Measurements from ENCODE around the gene SREBF2. TPM values are rescaled to one million over a fixed set of nuclear protein-coding genes. Genes with fewer than 3 reads are reported as not detected.
A peak's percentile ranks its signal among the peaks of the same experiment; 100 is the strongest.

The SREBF2 gene
- total and polyA plus RNA-seq, 2 donors from 2014 or later, result 49.2 to 71.4 TPM

DNA sequence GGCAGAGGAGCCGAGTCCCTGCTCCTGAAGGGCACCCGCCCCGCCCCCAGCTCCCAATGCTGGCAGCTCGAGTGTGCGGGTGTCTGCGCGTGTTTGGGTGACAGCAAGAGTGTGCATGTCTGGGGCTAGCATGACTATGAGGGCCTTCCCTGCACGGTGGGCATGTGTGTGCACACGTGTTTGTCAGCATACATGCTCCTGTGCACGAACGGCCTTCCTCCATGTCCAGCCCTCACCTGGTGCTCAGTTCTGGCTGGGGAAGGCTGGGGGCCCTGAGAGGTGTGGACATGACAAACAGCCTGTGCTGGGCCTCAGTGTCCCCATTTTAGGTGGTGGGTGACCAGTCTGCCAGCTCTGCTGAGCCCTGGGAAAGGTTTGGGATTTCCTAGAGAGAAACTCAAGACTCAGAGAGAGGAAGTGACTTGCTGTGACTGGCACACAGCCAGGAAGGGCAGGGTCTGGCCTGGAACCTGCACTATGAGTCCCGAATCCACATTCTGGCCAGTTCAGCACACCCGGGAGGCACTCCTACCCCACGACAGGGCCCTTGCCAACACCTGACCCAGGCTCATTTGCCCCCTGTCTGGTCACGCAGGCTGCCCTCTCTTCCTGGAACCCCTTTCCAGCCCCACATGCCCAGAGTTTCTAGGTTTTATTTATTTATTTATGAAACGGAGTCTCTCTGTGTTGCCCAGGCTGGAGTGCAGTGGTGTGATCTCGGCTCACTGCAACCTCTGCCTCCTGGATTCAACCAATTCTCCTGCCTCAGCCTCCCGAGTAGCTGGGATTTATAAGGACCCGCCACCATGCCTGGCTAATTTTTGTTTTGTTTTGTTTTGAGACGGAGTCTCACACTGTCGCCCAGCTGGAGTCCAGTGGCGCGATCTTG, 85.2 kb downstream of the SREBF2 start:
- H3K4me1 ChIP-seq (ENCODE audit: control insufficient read depth in 2 of 3, insufficient read depth in 2 of 3, low read depth in 1 of 3, low read length in 3 of 3), result peaks cover 0 to 8% (median 0%) of the 10 kb centered on the region in 3 donors
- FAIRE-seq, result no peak
- H3K9ac ChIP-seq (ENCODE audit: low read length in 3 of 3), result no peak overlapping the region
- H3K4me3 ChIP-seq (ENCODE audit: low read length in 3 of 3), result no peak overlapping the region
- no peaks in the 10 kb centered on the region for H3K36me3 ChIP-seq (ENCODE audit: control insufficient read depth in 2 of 3, insufficient read depth in 3 of 3, low read length in 3 of 3)
- intact Hi-C loops (cut with DNase I), result no loop called here
- DNase-seq, result peak in 4 of 5 donors; percentile 44 to 84 (median 66)
- no peak overlapping the region for H3K27ac ChIP-seq (ENCODE audit: low read depth in 2 of 2, low read length in 2 of 2)
- H3K27me3 ChIP-seq (ENCODE audit: control insufficient read depth, insufficient read depth, low read length), result peaks cover 16% of the 10 kb centered on the region
- H3K9me3 ChIP-seq (ENCODE audit: control insufficient read depth in 2 of 3, insufficient read depth in 1 of 3, low read length in 3 of 3), result no peaks in the 10 kb centered on the region
- TF ChIP-seq, protein P1, sequence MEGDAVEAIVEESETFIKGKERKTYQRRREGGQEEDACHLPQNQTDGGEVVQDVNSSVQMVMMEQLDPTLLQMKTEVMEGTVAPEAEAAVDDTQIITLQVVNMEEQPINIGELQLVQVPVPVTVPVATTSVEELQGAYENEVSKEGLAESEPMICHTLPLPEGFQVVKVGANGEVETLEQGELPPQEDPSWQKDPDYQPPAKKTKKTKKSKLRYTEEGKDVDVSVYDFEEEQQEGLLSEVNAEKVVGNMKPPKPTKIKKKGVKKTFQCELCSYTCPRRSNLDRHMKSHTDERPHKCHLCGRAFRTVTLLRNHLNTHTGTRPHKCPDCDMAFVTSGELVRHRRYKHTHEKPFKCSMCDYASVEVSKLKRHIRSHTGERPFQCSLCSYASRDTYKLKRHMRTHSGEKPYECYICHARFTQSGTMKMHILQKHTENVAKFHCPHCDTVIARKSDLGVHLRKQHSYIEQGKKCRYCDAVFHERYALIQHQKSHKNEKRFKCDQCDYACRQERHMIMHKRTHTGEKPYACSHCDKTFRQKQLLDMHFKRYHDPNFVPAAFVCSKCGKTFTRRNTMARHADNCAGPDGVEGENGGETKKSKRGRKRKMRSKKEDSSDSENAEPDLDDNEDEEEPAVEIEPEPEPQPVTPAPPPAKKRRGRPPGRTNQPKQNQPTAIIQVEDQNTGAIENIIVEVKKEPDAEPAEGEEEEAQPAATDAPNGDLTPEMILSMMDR (IDR thresholded peaks at IDR 0.05; ENCODE audit: borderline replicate concordance, extremely low read depth, insufficient read depth), result no peak

DNA sequence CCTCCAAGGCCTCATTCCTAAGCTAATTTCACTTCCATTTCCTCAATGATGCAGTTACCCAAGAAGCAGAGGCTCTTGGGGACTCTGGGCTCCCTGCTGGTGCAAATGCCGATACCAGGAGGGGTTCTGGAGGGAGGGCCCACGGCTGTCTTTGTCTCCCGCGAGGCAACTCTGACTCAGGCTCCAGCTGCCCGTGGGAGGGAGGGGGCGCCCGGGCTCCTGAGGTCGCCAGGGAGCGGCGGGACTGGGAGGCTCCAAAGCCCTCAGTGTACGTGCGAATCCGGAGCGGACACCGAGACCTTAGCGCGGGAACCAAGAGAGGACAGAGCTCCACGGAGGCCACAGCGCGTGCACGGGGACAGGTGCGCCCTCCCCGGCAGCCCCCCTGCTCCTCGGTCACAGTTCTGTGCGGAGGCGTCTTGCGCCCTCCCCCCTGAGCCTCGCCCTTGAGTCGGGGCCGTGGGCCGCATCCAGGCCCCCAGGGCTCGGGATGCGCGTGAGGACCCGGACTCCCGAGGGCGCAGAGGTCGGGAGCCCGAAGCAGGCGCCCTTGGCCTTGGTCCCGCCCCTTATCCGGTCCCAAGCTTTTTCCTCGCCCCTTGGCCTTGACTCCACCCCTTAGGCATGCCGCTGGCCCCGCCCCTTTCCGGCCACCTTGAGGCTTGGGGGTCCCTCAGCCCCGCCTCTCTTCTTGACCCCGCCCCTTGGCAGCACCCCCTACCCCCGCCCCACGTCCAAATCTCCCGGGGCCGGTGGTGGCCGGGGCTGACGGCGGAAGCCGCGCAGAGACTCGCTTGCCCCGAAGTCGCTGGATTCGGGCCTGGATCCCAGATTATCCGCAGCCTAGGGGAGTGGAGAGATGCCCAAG, 86.7 kb downstream of the SREBF2 start:
- H3K27me3 ChIP-seq (ENCODE audit: control insufficient read depth, insufficient read depth, low read length), result peaks cover 14% of the 10 kb centered on the region
- FAIRE-seq (no peak), DNase-seq (peak in 4 of 5 donors; percentile 76 to 90 (median 81))
- intact Hi-C loops (cut with DNase I), result no loop called here
- peak overlapping the region in 1 of 3 donors; percentile 39 for H3K4me3 ChIP-seq (ENCODE audit: low read length in 3 of 3)
- no peak overlapping the region for H3K27ac ChIP-seq (ENCODE audit: low read depth in 2 of 2, low read length in 2 of 2)
- TF ChIP-seq, protein P1 (IDR thresholded peaks at IDR 0.05; ENCODE audit: borderline replicate concordance, extremely low read depth, insufficient read depth), result no peak
- no peaks in the 10 kb centered on the region for H3K36me3 ChIP-seq (ENCODE audit: control insufficient read depth in 2 of 3, insufficient read depth in 3 of 3, low read length in 3 of 3)
- H3K9ac ChIP-seq (ENCODE audit: low read length in 3 of 3), result peak overlapping the region in 2 of 3 donors; percentile 26 to 48
- H3K9me3 ChIP-seq (ENCODE audit: control insufficient read depth in 2 of 3, insufficient read depth in 1 of 3, low read length in 3 of 3), result no peaks in the 10 kb centered on the region
- peaks cover 0 to 8% (median 0%) of the 10 kb centered on the region in 3 donors for H3K4me1 ChIP-seq (ENCODE audit: control insufficient read depth in 2 of 3, insufficient read depth in 2 of 3, low read depth in 1 of 3, low read length in 3 of 3)

DNA sequence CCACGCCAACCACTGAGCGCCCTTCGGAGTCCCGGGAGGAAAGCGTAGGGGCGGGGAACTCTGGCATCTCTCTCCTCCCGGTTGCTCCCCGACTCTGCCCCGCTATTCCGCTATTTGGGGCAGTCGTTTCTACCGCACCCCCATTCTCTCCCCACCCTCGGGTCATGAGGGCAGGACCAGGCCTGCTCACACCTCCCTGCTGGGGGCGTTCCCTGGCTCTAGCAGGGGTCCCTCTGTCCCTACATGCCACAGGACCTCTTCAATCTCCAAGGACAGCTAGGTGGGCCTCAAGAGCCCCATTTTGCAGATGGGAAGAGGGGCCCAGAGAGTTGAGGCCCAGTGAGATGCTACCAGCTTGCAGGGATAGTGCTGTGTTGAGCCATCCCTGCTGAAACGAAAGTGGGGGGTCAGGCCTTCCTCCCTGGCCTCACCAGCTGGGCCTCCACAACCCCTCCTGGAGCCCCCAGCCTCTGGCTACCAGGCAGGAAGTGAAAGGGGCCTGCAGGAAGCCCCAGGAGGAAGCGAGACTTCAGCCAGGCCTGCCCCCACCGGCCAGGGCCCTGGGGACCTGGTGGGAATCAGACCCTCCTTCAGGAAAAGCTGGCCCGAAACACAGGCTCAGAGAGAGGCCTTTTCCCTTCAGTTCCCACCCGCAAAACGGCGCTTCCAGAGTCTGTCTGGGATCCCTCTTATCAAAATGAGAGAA, 87.5 kb downstream of the SREBF2 start:
- FAIRE-seq, result no peak
- TF ChIP-seq, protein P1 (IDR thresholded peaks at IDR 0.05; ENCODE audit: borderline replicate concordance, extremely low read depth, insufficient read depth), result no peak
- Histone ChIP-seq H3K4me1 (ENCODE audit: control insufficient read depth in 2 of 3, insufficient read depth in 2 of 3, low read depth in 1 of 3, low read length in 3 of 3) (peaks cover 0 to 5% (median 0%) of the 10 kb centered on the region in 3 donors), H3K9ac (ENCODE audit: low read length in 3 of 3) (no peak overlapping the region), H3K4me3 (ENCODE audit: low read length in 3 of 3) (no peak overlapping the region), H3K36me3 (ENCODE audit: control insufficient read depth in 2 of 3, insufficient read depth in 3 of 3, low read length in 3 of 3) (no peaks in the 10 kb centered on the region), H3K27me3 (ENCODE audit: control insufficient read depth, insufficient read depth, low read length) (peaks cover 10% of the 10 kb centered on the region), H3K9me3 (ENCODE audit: control insufficient read depth in 2 of 3, insufficient read depth in 1 of 3, low read length in 3 of 3) (no peaks in the 10 kb centered on the region), H3K27ac (ENCODE audit: low read depth in 2 of 2, low read length in 2 of 2) (no peak overlapping the region)
- DNase-seq, result peak in 1 of 5 donors; percentile 70
- intact Hi-C loops (cut with DNase I), result no loop called here

Data from kidney (tissue), 14 donors.